Esophagus (tissue), 2 donors: ENCODE measurements around the gene AFF4. TPM values are rescaled to one million over a fixed set of nuclear protein-coding genes. Genes with fewer than 3 reads are reported as not detected.

Experiments used
- H3K27ac ChIP-seq, 2 donors: one replicate each; pipeline ENCODE4 v1.5.1; 2013; ENCODE audit warnings: low read depth in 2 of 2, mild to moderate bottlenecking in 2 of 2, inconsistent platforms in 1 of 2, low read length in 1 of 2, moderate library complexity in 1 of 2
- H3K27me3 ChIP-seq, 2 donors: one replicate each; pipeline ENCODE4 v1.6.1; 2013; ENCODE audit warnings: low read length in 2 of 2, control low read depth in 1 of 2, mild to moderate bottlenecking in 1 of 2; ENCODE audit not compliant: insufficient read depth in 2 of 2, control insufficient read depth in 1 of 2
- H3K36me3 ChIP-seq, 2 donors: one replicate each; pipeline ENCODE4 v1.6.1; 2013; ENCODE audit warnings: low read length in 1 of 2; ENCODE audit not compliant: control insufficient read depth in 2 of 2, insufficient read depth in 2 of 2
- H3K4me1 ChIP-seq, 2 donors: one replicate each; pipeline ENCODE4 v1.6.1; 2013; ENCODE audit warnings: low read length in 1 of 2; ENCODE audit not compliant: control insufficient read depth in 2 of 2, insufficient read depth in 2 of 2
- H3K4me3 ChIP-seq, 2 donors: one replicate each; pipeline ENCODE4 v1.5.1; 2013; ENCODE audit warnings: low read length in 2 of 2, mild to moderate bottlenecking in 2 of 2, low read depth in 1 of 2, moderate library complexity in 1 of 2
- H3K9me3 ChIP-seq, 2 donors: one replicate each; pipeline ENCODE4 v1.6.1; 2013; ENCODE audit warnings: mild to moderate bottlenecking in 2 of 2, low read depth in 1 of 2, low read length in 1 of 2, moderate library complexity in 1 of 2; ENCODE audit not compliant: control insufficient read depth in 2 of 2, insufficient read depth in 1 of 2
- WGBS, 2 donors: extraction: QIAGEN DNeasy Blood & Tissue Kit; methylation state at CpG; one replicate each; pipeline ENCODE4 v1.1.7; 2013; 5-methylcytosine and 5-hydroxymethylcytosine counted together
- polyA plus RNA-seq, 2 donors: library from polyadenylated mRNA; stranded (reverse); fragments of 200-250 nt; gene quantifications; one replicate each; pipeline ENCODE4 v1.2.3, GENCODE V29; 2013
- donor health status: healthy with polysubstance abuse.
- donor health status: Bipolar disorder and iron deficiency.

The AFF4 gene
- polyA plus RNA-seq, 2 donors, result 10.4 to 12.6 TPM

DNA sequence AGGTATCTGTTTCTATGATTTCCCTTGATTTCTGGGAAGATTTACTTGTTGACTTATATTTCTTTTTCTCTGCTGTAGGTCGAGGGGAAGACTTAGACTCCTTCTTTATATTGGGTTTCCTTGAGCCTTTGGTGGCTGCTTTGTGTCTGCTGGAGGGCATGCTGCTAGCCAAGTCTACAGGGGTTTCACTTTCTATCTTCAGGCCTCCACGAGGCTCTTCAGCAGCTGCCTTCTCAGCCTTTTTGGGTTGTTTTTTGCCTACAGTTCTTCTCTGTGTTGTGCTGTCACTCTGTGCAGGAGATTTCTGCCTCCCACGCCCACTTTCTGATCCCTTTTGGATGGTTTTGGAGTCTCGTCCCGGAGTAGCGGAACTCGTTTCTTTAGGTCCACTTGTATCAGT lies 66.7 kb downstream of the AFF4 start:
- Histone ChIP-seq H3K36me3 (peaks cover 13 to 19% of the 10 kb centered on the region in 2 donors), H3K9me3 (no peaks in the 10 kb centered on the region), H3K27ac (no peak overlapping the region), H3K4me3 (no peak overlapping the region), H3K27me3 (no peaks in the 10 kb centered on the region), H3K4me1 (no peaks in the 10 kb centered on the region)
- 83 to 84% methylated on average over 7 of the region's 7 CpGs for WGBS, 2 donors

GRCh38 chr5:132895719-132896305 lies 67.6 kb downstream of the AFF4 start:
- WGBS, 2 donors, result 83 to 88% methylated on average over 4 of the region's 4 CpGs
- Histone ChIP-seq H3K27ac (no peak overlapping the region), H3K4me3 (no peak overlapping the region), H3K36me3 (peaks cover 13 to 20% of the 10 kb centered on the region in 2 donors), H3K4me1 (no peaks in the 10 kb centered on the region), H3K9me3 (no peaks in the 10 kb centered on the region), H3K27me3 (no peaks in the 10 kb centered on the region)

- WGBS, 2 donors, result 94 to 96% methylated on average over 4 of the region's 4 CpGs
- H3K4me3 ChIP-seq, result no peak overlapping the region
- H3K27me3 ChIP-seq, result no peaks in the 10 kb centered on the region
- H3K4me1 ChIP-seq, result no peaks in the 10 kb centered on the region
- H3K9me3 ChIP-seq, result no peaks in the 10 kb centered on the region
- H3K27ac ChIP-seq, result no peak overlapping the region
- peaks cover 14% of the 10 kb centered on the region in 2 donors for H3K36me3 ChIP-seq
Observed at GRCh38 chr5:132890817-132891216, 72.6 kb downstream of the AFF4 start.

- Histone ChIP-seq H3K27ac (no peak overlapping the region), H3K36me3 (peaks cover 14% of the 10 kb centered on the region in 2 donors)
Observed at GRCh38 chr5:132889501-132889900, 73.9 kb downstream of the AFF4 start.

GRCh38 chr5:132887283-132887682 lies 76.2 kb downstream of the AFF4 start:
- Histone ChIP-seq H3K4me3 (no peak overlapping the region), H3K36me3 (peaks cover 14 to 15% of the 10 kb centered on the region in 2 donors), H3K4me1 (no peaks in the 10 kb centered on the region), H3K27me3 (no peaks in the 10 kb centered on the region), H3K9me3 (no peaks in the 10 kb centered on the region), H3K27ac (no peak overlapping the region)
- WGBS, 2 donors, result 25 to 31% methylated on average over 1 of the region's 1 CpG

More at GRCh38 chr5:132889501-132889900, 73.9 kb downstream of the AFF4 start:
- H3K4me3 ChIP-seq, result no peak overlapping the region
- H3K4me1 ChIP-seq, result no peaks in the 10 kb centered on the region
- H3K9me3 ChIP-seq, result no peaks in the 10 kb centered on the region
- no peaks in the 10 kb centered on the region for H3K27me3 ChIP-seq

GRCh38 chr5:132886064-132886823 lies 77.2 kb downstream of the AFF4 start:
- Histone ChIP-seq H3K4me3 (no peak overlapping the region), H3K9me3 (no peaks in the 10 kb centered on the region), H3K4me1 (no peaks in the 10 kb centered on the region), H3K27ac (no peak overlapping the region), H3K36me3 (peaks cover 9 to 11% of the 10 kb centered on the region in 2 donors), H3K27me3 (no peaks in the 10 kb centered on the region)
- WGBS, 2 donors, result 89 to 91% methylated on average over 11 of the region's 11 CpGs

DNA sequence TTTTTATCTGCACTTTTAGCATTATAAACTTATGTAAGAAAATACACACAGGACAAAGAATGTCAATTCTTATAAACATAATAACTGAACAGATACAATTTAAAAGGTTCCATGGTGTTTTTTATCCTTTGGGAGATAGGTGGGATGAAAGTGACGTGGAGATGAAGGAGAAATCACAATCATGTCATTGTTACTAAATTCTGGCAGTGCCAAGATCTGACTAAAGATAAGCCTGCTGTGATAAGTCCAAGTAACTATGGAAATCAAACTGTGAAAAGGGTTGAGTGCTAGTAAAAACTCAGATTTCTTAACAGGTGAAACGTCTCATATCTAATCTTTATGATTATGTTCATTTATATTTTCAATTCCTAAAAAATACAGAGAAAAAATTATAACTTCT lies 78.9 kb downstream of the AFF4 start:
- Histone ChIP-seq H3K36me3 (peaks cover 9 to 14% of the 10 kb centered on the region in 2 donors), H3K9me3 (no peaks in the 10 kb centered on the region), H3K4me3 (no peak overlapping the region), H3K27me3 (no peaks in the 10 kb centered on the region), H3K4me1 (no peaks in the 10 kb centered on the region), H3K27ac (no peak overlapping the region)
- 65 to 79% methylated on average over 2 of the region's 2 CpGs for WGBS, 2 donors

GRCh38 chr5:132883261-132883834 lies 80.1 kb downstream of the AFF4 start:
- Histone ChIP-seq H3K4me3 (no peak overlapping the region), H3K27ac (no peak overlapping the region), H3K27me3 (no peaks in the 10 kb centered on the region), H3K4me1 (no peaks in the 10 kb centered on the region), H3K36me3 (peaks cover 9 to 14% of the 10 kb centered on the region in 2 donors), H3K9me3 (no peaks in the 10 kb centered on the region)
- 25 to 28% methylated on average over 2 of the region's 2 CpGs for WGBS, 2 donors

DNA sequence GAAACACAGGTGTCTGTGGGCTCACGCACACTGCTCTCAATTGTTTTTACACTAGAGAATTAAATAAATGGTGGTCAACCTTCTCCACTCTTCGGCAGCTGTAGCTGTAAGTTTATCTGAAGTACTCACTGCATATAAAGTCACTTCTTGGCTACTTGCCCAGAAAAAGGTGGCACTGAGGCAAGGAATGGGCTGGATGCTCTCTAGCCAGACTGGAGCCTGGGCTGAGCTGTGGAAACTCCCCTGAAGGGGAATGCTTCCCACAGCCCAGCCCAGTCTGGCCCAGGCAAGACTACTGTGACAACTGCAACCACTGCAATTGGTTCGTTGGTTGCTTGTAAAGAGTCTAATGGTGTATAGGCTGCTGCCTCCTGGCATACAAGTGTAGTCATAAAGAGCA lies 85.5 kb downstream of the AFF4 start:
- WGBS, 2 donors, result 66 to 71% methylated on average over 3 of the region's 3 CpGs
- Histone ChIP-seq H3K4me3 (no peak overlapping the region), H3K4me1 (peaks cover 2 to 6% of the 10 kb centered on the region in 2 donors), H3K9me3 (no peaks in the 10 kb centered on the region), H3K36me3 (peaks cover 0 to 12% of the 10 kb centered on the region in 2 donors), H3K27ac (no peak overlapping the region), H3K27me3 (no peaks in the 10 kb centered on the region)
